Activated T-helper 9 cell treated with anti-CD3 and anti-CD28 coated beads, Interleukin-2, amount 50 U/mL, for 16 hours (primary cell): ENCODE data around the gene NXF2.
A peak's percentile ranks its signal among the peaks of the same experiment; 100 is the strongest.
"Not testable (repeated sequence)": the region's sequence is repeated elsewhere in the genome, so short reads cannot be mapped to it uniquely, and the experiment has no call there.

Source experiments
- DNase-seq: peaks from one replicate; pipeline ENCODE4 v3.0.0-alpha.2; 2020; ENCODE audit warnings: low read depth

NXF2 gene, protein sequence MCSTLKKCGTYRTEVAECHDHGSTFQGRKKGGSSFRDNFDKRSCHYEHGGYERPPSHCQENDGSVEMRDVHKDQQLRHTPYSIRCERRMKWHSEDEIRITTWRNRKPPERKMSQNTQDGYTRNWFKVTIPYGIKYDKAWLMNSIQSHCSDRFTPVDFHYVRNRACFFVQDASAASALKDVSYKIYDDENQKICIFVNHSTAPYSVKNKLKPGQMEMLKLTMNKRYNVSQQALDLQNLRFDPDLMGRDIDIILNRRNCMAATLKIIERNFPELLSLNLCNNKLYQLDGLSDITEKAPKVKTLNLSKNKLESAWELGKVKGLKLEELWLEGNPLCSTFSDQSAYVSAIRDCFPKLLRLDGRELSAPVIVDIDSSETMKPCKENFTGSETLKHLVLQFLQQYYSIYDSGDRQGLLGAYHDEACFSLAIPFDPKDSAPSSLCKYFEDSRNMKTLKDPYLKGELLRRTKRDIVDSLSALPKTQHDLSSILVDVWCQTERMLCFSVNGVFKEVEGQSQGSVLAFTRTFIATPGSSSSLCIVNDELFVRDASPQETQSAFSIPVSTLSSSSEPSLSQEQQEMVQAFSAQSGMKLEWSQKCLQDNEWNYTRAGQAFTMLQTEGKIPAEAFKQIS

GRCh38 chrX:102246893-102247292 is at the start of gene NXF2:
TSS of gene NXF2 (plus strand) at chrX:102247167. CDS start at chrX:102307079, 59,912 bp downstream.
- not testable (repeated sequence) for DNase-seq

- DNase-seq, result not testable (repeated sequence)
Measured at GRCh38 chrX:102207940-102208339, 39.0 kb upstream of the NXF2 start.

DNA sequence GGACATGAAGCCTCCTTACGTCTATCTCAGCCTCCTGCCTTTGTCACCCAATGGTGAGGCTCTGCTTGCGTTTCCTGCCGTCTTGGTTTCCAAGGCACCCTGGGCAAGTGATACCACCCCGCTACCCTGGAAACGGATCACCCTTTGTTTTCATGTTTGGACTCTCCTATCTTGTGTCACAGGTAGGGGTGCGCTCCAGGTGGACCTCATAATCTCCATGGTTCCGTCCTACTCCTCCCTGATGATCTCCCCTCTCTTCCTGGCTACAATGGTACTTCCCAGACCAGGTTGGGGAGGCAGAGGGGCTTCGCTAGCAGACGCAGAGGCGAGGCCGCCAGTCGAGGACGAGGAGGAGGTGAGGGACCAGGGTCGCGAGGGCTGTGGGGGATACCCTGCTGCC is 32.0 kb upstream of the NXF2 start, which contains the start of gene TCP11X1:
TCP11X1 (plus strand) TSS at position 316 of the 400 bp plus-strand sequence.
- not testable (repeated sequence) for DNase-seq

DNA sequence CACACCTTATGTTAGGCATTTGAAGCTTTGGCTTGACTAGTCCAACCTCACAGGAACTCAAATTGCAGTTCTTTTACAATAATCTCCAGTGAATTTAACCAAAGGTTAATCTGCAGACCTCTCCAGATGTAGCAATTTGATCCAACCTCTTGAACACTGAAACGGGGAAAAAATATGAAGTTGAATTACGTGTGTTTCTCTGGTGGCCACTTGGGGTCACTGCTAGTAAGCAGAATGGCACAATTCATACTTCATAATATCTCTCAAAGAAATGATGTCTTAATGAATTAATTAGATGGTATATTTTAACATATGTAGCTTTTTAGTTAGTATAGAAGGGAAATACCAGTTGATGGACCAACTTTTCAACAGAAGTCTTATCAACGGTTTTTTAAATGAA is 30.5 kb upstream of the NXF2 start:
- not testable (repeated sequence) for DNase-seq

DNA sequence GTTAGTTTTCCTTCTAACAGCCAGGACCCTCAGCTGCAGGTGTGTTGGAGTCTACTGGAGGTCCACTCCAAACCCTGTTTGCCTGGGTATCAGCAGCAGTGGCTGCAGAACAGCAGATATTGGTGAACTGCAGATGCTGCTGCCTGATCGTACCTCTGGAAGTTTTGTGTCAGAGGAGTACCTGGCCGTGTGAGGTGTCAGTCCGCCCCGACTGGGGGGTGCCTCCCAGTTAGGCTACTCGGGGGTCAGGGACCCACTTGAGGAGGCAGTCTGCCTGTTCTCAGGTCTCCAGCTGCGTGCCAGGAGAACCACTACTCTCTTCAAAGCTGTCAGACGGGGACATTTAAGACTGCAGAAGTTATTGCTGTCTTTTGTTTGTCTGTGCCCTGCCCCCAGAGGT is 11.3 kb upstream of the NXF2 start:
- DNase-seq, result not testable (repeated sequence)

DNA sequence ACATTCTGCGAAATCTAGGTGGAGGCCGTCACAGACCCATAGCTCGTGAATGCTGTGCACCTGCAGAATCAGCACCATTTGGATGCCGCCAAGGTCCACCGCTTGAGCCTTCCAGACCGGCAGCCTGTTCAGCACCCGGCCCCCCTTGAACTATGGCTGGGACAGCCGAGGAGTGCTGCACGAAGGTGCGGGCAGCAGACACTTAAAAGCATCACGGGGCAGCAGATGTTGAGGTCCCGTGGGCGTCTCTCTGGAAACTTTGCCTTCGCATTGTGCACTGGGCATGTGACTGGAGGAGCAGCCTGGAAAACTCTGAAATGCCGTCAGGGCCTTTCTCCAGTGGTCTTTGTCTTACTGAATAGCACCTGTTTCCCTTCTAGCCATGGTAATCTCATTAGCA is 6.7 kb upstream of the NXF2 start:
- DNase-seq, result not testable (repeated sequence)

GRCh38 chrX:102272231-102272630 is 25.3 kb downstream of the NXF2 start:
- not testable (repeated sequence) for DNase-seq

GRCh38 chrX:102338162-102338561 is 91.2 kb downstream of the NXF2 start:
- no peak for DNase-seq

- no peak for DNase-seq
Measured at GRCh38 chrX:102339312-102340298, 92.6 kb downstream of the NXF2 start.

DNA sequence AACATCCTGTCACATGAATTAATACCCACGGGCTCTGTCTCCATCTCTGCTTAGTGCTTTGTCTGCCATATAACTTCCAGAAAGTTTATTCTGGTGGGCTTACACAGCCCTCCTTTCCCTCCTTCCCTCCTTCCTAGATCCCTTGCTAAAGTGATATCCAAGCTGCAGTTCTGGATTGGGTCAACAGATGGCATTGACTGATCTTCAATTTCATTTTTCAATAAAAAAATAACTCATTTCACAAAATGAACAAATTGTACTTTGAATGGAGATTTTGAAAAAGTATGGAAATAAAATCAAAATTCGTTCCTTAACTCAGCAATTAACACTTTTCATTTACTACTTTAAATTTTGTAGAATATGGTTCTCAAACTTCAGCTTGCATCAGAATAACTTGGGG is 94.9 kb downstream of the NXF2 start:
- DNase-seq, result no peak

- peak; percentile 42 for DNase-seq
Measured at GRCh38 chrX:102345916-102346315, 98.9 kb downstream of the NXF2 start.
